Endometrium (tissue), 2 donors: ENCODE results near the gene CLN6.
"Not testable (repeated sequence)": the region's sequence is repeated elsewhere in the genome, so short reads cannot be mapped to it uniquely, and the experiment has no call there.

Experiments
- FAIRE-seq: peaks from 2 replicates; lab custom pipeline; 2012; peaks lifted over from hg19 to GRCh38; lab: Jason Lieb, UNC
- donor health status: control.
- donor health status: control.

The CLN6 gene

DNA sequence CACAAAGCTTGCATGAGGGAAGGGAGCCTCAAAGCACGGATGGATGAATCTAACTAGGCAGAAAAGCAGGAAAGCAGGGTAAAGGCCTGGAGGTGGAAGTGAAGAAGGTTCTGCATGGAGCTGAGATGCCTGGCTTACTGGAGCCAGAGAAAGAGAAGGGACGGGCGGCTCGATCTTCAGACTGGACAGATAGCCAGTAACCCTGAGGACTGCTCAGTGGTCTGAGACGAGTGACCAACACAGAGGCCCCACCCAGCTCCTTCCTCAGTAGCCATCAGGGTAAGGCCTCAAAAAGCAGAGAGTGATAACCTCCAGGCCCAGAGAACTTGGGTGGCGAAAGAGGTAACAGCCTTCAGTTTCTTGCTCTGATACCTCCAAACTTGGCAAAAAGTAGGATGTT is 6.4 kb downstream of the CLN6 start:
- no peak for FAIRE-seq

DNA sequence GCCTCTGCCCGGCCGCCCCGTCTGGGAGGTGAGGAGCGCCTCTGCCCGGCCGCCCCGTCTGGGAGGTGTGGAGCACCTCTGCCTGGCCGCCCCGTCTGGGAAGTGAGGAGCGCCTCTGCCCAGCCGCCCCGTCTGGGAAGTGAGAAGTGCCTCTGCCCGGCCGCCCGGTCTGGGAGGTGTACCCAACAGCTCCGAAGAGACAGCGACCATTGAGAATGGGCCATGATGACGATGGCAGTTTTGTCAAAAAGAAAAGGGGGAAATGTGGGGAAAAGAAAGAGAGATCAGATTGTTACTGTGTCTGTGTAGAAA is 7.1 kb downstream of the CLN6 start:
- not testable (repeated sequence) for FAIRE-seq

DNA sequence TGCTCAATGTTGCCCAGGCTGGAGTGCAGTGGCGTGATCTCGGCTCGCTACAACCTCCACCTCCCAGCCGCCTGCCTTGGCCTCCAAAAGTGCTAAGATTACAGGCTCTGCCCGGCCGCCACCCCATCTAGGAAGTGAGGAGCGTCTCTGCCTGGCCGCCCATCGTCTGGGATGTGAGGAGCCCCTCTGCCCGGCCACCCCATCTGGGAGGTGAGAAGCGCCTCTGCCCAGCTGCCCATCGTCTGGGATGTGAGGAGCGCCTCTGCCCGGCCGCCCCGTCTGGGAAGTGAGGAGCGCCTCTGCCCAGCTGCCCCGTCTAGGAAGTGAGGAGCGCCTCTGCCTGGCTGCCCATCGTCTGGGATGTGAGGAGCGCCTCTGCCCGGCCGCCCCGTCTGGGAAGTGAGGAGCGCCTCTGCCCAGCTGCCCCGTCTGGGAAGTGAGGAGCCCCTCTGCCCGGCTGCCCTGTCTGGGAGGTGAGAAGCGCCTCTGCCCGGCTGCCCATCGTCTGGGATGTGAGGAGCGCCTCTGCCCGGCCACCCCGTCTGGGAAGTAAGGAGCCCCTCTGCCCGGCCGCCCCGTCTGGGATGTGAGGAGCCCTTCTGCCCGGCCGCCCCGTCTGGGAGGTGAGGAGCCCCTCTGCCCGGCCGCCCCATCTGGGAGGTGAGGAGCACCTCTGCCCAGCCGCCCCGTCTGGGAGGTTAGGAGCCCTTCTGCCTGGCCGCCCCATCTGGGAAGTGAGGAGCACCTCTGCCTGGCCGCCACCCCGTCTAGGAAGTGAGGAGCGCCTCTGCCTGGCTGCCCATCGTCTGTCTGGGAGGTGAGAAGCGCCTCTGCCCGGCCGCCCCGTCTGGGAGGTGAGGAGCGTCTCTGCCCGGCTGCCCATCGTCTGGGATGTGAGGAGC is 7.7 kb downstream of the CLN6 start:
- not testable (repeated sequence) for FAIRE-seq

DNA sequence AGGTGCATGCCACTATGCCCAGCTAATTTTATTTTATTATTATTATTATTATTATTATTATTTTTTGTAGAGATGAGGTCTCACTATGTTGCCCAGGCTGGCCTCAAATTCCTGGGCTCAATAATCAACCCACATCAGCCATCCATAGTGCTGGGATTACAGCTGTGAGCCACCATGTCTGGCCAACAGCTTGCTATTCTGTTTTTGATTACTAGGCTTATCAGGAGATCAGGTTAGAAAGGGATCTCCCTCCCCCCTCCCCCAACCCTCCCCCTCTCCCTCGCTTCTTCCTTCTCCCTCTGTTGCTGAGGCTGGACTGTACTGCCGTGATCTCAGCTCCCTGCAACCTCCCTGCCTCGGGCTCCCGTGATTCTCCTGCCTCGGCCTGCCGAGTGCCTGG is 8.6 kb downstream of the CLN6 start:
- no peak for FAIRE-seq

DNA sequence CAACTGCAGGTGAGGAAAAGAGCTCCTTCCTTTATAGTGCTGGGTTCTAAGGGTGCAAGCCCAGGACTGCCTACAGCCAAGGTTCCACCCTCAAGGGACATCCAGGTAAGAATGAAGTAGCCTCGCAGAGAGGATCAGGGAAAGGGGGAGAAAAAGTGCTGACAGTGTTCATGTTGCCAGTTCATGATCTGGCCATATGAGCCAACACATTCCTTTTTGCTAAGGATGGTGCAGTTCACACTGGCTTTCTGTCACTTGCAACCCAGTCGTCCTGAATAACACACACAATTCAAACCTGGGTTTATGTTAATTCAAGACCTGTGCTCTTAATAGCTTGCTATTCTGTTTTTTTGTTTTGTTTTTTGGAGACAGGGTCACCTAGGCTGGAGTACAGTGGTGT is 9.0 kb downstream of the CLN6 start:
- no peak for FAIRE-seq

DNA sequence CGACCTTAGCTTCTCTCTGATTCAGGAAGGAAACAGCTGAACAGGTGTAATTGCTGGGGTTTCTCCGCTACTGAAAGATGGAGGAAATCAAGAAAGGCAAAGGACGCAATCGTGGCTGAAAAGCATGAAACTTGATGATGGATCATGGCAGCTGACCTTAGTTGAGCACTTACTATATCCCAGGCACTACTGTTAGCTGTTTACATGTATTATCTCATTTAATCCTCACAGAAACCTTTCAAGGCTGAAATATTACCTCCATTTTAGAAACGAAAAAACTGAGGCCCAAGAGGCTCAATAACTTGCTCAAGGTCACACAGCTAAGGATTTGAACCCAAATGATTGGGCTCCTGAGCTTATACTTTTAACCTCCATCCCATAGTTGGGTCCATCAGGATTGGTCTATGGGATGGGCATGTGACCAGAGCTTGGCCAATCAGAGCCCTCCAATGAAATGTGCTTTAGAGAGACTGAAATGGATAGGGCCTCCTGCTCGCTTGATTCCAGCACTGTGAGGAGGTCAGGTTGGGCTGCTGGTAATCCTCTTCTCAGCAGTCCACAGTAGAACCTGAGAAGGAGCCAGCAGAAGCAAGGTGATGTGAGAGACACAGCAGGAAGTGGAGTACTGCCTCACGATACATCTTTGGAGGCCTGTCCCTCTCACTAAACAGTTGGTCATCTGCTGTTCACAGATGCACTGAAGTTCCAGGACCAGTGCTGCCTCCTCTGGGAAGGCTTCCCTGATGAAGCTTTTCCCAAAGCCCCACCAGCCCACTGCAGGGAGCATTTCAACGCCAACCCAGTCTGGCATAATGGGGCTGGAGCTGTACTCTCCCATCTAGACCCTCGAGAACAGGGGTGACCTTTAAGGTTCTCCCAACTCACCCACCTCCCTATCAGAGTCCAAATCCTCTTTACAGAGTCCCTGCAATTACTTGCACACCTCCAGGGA is 10.4 kb downstream of the CLN6 start:
- FAIRE-seq = no peak

DNA sequence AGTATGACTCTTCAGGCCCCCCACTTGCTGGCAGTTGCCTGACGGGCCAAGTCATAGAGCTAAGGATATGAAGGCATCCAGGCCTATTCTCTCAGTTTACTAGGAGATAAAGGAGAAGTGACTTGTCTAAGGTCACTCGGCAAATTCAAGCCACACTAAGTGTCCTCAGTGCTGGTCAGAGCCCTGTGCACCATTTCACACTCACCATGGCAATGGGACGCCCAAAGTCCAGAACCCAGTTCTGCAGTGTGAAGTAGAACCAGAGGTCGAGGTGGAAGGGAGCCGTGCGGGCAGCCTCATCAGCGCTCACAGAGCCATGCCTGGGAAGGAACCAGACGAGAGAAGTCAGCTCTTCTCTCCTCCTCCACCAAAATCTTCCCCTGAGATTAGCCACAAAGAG is 11.2 kb downstream of the CLN6 start:
- FAIRE-seq = no peak

DNA sequence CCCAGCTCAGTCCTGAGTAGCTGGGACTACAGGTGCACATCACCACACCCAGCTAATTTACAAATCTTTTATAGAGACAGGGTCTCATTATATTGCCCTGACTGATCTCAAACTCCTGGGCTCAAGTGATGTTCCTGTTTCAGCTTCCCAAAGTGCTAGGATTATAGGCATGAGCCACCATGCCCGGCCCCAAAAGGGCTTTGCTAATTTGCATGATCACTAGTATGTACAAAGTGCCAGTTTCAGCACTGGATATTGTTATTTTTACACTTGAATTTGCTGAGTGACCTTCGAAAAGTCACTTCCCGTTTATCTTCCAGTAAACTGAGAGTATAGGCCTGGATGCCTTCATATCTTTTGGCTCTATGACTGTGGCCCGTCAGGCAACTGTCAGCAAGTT is 12.2 kb downstream of the CLN6 start:
- FAIRE-seq = no peak

DNA sequence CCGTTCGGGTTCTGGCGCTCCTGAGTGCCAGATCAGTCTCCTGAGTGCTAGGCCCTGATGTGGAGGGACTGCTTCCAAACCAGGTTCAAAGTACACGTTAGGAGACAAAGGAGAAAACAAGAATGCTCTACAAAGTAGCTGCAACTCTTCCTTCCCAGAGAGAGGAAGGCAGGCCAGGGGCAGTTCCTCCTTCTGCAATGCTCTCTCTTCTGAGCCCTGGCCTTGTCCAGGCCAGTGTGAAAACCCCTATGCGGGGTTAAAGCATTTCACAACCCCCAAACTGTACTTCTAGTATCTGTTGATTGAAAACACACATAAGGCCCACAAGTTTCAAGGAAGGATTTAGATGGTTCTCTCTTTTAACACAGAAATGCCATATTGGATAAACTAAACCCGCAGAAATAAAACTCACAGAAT is 14.7 kb downstream of the CLN6 start:
- FAIRE-seq = no peak

DNA sequence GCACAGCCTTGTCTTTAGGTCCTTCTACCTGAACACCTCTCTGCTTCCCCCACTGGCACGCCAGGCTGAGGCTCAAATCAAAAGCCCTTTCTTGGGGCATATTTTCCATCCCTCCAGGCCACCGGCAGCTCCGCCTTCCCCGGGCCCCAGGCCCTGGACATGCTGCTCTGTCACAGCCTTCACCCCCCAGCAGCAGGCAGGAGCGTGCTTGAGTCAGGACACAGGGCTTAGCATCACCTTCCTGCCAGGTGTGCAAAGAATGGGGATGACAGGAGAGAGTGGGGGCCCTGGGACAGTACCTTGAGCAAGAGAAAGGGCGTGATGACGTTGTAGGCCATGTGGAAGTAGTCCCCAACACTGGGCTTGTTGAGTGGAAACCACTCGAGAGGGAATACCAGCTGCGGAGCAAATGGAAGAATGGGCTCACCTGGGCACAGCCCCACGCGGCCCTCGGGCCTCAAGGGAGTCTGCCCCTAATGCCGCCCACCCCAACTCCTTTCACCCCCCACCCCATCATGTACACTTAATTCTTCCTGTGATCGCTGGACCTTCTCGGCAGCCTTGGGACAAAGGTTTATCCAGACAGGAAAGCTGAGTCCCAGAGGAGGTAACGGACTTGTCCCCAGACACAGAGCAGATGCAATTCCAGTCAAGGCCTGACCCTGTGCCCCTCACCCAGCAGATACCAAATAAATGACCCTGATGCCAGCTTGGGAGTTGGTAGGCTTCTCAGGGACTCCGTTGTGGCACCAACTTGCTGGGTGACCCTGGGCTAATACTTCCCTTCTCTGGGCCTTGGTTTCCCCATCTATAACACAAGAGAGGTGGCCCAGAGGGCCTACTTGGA is 15.3 kb downstream of the CLN6 start:
- FAIRE-seq = no peak

DNA sequence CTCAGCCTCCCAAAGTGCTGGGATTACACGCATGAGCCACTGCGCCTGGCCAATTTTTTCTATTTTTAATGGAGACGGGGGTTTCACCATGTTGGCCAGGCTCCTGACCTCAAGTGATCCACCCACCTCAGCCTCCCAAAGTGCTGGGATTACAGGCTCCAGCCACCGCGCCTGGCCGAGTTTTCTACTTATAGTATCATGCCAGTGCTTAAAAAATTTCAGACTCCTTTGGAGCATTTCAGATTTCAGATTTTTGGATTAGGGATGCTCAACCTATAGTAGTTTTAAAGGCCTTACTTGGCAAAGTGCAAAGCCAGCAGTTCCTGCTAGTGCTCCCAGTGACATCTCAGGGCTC is 16.1 kb downstream of the CLN6 start:
- FAIRE-seq = not testable (repeated sequence)

DNA sequence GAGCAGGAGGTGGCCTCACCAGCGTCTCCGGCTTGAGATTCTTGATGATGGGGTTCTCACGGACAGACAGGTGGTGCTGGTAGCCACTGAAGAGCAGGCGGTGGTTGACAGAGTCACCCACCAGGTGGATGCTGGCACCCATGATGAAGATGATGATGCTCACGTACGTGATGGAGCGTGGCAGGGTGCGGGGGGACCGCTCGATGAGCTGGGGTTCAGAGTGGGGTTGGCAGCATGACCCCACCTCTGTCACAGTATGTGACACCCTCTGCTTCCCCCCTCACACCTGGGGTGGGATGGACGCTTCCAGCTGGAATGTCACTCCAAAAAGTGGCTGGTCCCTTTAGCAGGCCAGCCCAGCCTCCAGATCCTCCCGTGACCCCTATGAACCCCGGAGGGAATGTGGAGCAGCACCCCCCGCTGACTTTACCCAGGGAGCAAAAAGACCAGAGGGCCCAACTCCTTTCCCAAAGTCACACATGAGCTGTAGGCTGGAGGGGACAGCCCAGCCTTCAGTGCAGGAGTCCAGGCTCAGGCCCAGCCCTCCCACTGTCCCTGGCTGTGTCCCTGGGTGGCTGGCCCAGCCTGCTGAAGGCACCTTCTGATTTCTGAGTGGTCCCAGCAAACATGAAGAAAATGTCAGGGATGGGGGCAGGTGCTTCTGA is 17.7 kb downstream of the CLN6 start:
- FAIRE-seq = no peak

DNA sequence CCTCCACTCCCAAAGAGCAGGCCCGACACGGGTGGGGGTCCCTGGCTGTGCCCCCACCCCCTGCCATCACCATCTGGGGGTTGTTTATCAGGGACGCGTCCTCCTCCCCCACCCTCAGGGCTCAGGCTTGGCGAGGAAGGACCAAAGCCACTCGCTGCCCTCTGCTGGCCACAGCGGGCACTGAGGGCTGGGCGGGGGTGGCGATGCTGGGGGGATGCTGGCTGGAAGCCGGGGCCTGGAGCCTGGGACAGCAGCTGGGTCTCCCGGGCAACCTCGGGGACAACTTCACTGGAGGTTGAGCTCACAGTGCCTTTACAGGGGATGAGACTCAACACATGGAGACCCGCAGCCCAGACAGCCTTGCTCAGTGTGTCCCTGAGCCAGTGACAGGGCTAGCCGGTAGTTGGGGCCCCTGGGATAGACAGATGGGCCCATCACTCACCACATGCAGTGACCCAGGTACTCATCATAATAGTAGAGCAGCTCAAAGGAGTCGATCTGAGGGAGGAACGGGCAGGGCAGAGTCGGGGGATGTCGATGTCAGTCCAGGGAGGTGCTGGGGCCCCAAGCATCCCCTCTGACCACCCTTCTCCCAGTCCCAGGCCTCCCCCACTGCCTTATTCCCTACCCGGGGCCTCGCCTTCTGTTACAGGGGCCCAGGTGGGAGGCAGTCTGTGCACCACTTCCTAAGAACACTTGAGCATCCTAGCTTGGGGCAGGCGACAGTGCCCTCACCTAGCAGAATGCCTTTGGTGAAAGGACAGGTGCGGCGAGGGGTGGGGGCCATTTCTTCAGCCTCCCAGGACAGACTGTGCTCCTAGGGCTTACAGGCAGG is 18.5 kb downstream of the CLN6 start:
- FAIRE-seq = no peak

DNA sequence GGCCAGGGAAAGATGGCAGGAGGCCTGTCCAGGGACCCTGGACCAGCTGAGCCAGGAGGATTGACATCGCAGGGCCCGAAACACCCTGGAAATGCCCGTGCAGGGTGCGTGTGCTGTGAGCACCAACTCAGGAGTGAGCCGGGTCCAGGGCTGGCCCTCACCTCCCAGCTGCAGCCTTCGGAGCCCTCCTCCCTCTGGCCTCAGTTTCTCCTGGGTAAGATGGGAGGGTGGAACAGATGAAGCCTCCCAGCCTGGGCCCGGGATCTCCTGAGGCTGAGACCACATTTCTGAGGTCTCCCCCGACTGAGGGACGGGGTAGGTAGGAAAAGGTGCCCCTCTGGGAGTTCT is 19.1 kb downstream of the CLN6 start:
- FAIRE-seq = no peak

DNA sequence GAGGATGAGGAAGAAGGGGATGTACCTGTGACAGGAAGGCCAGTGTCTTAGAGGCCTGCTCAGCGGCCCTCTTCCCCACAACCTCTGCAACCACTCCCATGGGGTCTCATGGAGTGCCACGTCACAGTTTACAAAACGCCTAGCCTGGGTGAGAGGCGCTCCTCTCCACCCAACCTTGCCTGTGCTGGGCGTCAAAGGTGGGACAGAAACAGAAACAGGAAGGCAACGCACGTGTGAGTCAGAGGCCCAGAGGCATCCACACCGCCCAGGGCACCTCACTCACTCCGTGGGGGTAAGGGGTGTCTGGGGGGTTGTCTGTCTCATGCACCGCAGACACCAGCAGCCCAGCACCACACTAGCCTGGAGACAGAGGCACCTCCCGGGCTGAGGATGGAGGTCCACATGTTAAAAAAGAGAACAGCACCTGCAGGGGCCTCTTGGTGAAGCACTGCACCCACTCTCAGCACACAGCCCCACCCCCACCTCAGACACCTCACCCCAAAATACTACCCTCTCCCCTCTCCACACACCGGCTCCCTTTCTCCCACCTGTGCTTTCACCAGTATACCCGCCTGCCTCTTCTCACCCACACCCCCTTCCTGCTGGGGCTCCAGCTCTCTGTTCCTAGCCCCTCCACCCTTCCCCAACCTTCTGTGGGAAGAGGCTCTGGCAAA is 19.7 kb downstream of the CLN6 start:
- no peak for FAIRE-seq

DNA sequence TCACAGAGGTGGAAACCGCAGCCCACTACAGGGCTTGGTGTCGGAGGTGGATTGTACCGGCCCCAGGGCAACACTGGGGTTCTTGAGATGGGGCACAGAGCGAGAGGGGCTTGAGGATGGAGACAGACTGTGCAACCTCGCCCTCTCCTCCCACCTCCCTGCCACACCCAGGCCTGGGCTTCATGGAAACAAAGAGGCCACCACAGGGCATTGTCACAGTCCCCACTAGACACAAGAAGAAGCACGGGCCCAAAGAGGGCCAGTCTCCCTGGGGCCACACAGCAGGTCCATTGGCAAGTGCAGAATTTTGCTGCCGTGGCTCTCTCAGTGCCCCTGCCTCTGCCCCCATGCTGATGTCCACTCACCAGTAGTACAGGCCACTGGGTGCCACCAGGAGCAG is 20.3 kb downstream of the CLN6 start:
- FAIRE-seq = no peak

DNA sequence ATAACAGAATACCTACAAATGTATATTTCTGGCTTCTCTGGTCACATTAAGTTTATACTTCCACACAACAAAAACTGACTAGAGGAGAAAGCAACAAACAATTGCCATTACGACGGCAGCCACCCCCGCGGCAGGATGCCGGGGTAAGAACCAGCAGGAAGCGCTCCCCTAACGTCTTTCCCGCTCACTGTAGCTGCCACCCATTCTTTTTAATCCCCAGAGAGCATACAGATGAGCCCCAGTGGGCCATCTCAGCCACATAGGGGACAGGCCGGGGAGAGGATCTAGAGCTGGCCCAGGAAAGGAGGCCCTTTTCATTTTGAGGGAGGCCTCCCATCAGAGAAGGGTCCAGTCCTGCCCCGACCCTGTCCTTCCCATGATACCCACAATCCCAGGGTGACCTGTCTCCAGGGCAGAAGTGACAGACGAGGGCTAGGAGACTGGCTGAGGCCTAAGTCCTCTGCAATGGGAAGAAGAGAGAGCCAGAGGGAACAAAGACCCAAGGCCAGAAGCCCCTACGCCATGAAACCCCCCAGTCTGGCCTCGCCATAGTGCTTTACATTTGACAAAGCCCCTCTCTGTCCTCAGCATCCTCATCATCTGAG is 20.8 kb downstream of the CLN6 start:
- FAIRE-seq = no peak

DNA sequence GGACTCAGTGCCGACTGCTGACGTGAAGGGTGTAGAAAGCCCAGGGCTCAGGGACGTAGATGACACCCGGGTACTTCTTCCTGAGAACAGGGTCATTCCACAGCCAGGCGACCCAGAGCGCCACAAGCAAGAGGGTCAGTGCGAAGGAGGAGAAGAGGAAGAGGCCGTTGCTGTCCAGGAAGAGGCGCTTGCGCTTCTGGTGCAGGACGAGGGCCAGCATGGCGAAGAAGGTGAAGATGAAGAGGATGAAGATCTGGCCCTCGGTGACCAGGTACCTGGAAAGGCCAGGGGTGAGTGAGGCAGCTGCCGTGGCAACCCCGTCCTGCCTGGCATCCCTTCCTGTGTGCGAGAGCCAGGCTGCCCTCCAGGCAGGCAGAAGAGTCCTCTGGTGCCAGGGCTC is 21.4 kb downstream of the CLN6 start:
- FAIRE-seq = no peak

DNA sequence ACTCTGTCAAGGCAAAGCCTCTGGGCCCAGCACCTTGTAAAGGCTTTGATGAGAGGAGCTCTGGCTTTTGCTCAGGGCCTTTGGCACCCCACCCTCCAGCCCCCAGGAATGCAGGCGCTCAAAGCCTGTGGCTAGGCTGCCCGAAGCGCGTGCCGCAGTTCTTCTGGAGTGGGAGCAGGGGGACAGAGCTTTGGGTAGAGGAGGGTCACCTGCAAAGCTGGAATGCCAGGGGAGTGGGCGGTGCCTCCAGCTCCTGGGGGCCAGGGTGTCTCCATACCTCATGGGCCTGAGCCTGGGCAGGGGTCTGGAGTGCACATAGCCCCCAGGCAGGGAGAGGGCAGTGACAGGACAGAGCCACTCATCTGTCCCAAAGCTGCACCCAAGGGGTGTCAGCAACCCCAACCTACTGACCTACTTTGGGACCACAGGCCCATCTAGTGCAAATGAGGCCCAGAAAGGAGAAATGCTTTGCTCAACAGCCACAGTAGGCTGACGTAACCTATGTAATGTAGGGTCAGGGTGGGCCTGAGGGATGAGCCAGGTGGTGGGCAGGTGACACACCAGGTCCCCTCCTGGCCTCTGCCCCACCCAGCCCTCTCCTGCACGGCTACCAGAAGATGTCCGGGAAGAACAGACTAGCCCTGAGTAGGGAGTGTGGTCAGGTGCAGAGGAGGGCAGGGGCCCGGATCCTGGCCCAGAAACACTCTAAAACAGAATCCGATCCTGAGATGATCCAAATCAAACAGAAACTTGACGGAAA is 22.2 kb downstream of the CLN6 start:
- FAIRE-seq = no peak
